Pons (tissue), 1 donor: ENCODE results near the gene EFCAB11.

Experiments used
- DNase-seq: peaks from one replicate; pipeline ENCODE4 v3.0.0-alpha.2; 2016; ENCODE audit warnings: low spot score

Gene EFCAB11

GRCh38 chr14:89866458-89866857 lies 88.1 kb downstream of the EFCAB11 start:
- no peak for DNase-seq

DNA sequence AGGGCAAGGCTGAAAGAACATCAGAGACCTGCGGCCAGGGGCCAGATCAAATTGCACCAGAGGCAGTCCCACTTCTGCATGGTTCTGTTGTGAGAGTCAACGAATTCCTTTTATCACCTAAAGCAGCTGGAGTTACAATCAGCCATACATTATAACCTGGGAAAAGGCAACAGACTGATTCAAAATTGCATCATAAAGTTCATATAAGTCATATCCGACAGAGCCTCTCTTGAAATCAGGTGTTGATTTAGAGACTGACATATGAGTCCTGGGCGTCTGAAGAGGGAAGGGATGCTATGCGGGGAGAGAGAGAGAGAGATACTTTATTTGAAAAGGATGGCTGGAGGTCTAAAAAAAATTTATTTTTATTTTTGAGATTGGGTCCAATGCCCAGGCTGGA lies 89.4 kb downstream of the EFCAB11 start:
- no peak for DNase-seq

- DNase-seq: no peak
These were observed 91.7 kb downstream of the EFCAB11 start for GRCh38 chr14:89862856-89863255.

GRCh38 chr14:89861630-89862029 lies 92.9 kb downstream of the EFCAB11 start:
- DNase-seq: no peak

DNA sequence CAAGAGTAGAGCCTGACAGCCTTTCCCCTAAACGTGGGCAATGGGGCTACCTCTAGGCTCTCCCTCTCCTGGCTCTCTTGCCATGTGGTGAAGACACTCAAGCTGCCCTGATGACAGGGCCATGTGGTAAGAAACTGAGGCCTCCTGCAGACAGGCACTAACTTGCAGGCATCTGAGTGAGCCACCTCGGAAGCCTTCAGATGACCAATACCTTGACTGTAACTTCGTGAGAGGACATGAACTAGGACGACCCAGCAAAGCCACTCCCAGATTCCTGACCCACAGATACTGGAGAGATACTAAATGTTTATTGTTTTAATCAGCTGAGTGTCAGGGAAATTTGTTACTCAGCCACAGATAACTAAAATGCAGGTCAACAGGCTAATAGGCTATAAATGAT lies 96.4 kb downstream of the EFCAB11 start:
- no peak for DNase-seq

GRCh38 chr14:89856871-89857345 lies 97.6 kb downstream of the EFCAB11 start:
- no peak for DNase-seq

DNA sequence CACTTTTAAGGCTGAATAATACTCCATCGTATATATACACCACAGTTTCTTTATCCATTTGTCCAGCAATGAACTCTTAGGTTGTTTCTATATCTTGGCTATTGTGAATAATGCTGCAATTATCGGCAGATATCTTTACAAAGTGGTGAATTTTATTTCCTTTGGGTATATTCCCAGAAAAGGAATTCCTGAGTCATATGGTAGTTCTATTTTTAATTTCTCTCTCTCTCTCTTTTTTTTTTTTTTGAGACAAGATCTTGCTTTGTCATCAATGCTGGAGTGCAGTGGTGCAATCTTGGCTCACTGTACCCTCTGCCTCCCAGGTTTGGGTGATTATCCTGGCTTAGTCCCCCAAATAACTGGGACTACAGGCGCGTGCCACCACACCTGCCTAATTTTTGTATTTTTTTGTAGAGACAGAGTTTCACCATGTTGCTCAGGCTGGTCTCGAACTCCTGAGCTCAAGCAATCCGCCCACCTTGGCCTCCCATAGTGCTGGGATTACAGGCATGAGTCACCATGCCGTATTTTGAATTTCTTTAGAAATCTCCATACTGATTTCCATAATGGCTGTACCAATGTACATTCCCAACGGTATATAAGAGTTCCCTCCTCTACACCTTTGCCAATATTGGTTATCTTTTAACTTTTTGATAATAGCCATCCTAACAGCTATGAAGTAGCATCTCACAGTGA lies 98.4 kb downstream of the EFCAB11 start:
- no peak for DNase-seq

DNA sequence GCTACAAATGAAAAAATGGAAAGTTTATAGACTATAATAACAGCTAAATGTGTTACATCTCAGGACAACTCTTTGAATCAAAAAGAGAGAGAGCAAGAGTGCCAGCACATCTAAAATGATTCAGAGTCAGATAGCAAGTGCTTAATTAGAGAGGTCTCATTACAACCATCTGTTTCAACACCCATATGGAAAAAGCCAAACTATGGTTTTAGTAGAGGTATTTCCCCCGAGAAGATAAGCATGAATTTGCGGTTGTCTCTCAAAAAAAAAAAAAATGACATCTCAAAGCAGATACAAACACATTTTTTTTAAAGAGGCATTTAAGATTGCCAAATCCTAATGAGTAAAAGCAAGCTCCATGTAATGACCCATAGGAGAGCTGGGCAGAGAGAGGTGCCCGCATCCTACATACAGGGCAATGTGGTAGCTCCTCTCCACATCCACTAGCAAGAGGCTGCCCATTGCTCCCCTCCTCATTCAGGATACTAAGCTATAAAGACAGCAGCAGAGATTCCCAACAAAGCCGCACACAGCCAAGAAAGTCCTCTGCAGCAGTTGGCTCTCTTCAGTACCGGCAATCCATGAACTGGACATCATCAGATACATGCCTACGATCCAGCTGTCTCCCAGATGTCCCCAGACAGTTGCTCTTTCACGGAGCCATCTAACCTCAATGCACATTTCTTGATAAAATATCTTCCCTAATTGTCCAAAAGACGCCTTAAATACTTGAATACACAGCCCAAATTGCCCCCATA lies 100.4 kb downstream of the EFCAB11 start:
- no peak for DNase-seq

GRCh38 chr14:89851106-89851505 lies 103.4 kb downstream of the EFCAB11 start:
- no peak for DNase-seq

- no peak for DNase-seq
These were observed 104.6 kb downstream of the EFCAB11 start for GRCh38 chr14:89849931-89850330.

- peak; percentile 6 for DNase-seq
These were observed 106.4 kb downstream of the EFCAB11 start for GRCh38 chr14:89848165-89848564.

GRCh38 chr14:89845346-89845745 lies 109.2 kb downstream of the EFCAB11 start:
- no peak for DNase-seq

- DNase-seq: no peak
These were observed 110.0 kb downstream of the EFCAB11 start for GRCh38 chr14:89844508-89844907.

DNA sequence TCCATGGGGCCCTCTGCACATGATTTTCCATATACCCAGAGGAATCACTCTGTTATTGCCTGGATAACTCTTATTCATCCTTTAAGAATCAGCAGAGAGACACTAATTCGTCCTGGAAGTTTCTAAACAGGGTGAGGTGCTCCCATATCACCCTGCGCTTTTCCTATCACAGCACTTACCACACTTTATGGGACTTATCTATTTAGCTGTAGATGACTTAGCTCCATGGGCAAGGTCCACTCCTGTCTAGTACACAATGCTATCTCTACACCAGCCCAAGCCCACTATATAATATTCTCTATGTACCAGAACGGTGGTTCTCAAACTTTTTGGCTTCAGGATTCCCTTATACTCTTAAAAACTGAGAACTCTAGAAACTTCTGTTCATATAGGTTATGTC lies 111.7 kb downstream of the EFCAB11 start:
- no peak for DNase-seq

GRCh38 chr14:89841851-89842250 lies 112.7 kb downstream of the EFCAB11 start:
- no peak for DNase-seq

DNA sequence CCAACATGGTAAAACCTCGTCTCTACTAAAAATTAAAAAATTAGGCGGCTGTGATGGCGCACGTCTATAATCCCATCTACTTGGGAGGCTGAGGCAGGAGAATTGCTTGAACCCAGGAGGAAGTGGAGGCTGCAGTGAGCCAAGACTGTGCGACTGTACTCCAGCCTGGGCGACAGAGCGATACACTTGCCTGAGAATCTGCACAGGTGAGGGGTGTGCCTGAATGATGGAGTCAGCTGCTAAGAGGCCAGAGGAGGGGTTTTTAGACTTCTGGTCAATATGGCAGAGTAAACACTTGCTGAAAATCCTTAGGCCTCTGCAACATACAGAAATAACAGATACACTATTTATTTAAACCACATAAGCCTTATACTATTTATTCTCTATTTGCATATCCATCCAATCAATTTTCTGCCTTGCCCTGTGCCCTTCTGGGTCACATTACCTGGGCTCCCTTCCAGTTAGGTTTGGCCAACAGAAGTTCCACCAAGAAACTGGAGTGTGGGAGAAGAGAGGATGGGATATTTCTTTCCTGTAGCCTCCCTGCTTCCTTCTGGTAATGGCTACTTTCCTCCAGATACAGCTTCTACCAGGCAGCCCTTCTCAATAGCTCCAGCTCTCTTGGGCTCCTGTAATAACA lies 117.6 kb downstream of the EFCAB11 start:
- no peak for DNase-seq

DNA sequence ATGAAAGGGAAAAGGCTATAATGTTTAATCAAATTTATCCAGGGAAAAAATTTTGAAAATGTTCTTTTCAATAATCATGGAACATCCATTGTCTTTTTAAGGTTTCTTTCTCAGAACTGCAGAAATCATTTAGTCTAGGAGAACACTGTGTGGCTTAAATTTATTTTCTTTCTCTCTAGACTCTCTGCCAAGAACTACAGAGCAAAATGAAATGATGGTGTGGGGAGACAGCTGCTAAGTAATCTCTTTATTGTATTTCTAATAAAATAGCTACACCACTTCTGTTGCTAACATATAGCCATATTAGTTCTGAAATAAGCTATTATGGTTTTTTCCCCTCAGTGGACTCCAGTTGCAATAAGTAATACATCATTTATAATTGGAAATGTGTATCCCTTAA lies 120.9 kb downstream of the EFCAB11 start:
- DNase-seq: no peak

GRCh38 chr14:89833120-89833532 lies 121.4 kb downstream of the EFCAB11 start:
- no peak for DNase-seq

GRCh38 chr14:89828471-89829165 lies 125.9 kb downstream of the EFCAB11 start:
- DNase-seq: no peak

DNA sequence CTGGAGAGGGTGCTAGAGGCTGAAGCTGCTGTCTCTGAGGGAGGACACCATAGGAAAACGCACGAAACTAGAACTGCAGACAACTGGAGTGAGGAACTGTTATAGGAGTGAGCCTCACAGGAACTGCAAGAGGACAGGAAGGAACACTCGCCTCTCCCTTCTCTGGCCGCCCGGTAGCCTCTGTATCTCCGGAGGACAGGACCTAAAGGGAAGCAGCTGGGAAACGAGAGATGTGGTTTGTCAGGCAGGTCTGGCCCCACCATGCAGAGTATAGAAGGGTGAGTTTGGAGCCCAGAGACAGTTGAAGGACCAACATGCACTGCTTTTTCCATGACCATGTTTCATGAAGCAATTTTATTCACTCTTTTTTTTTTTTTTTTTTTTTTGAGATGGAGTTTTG lies 127.3 kb downstream of the EFCAB11 start:
- DNase-seq: no peak

GRCh38 chr14:89826596-89826995 lies 127.9 kb downstream of the EFCAB11 start:
- DNase-seq: no peak

DNA sequence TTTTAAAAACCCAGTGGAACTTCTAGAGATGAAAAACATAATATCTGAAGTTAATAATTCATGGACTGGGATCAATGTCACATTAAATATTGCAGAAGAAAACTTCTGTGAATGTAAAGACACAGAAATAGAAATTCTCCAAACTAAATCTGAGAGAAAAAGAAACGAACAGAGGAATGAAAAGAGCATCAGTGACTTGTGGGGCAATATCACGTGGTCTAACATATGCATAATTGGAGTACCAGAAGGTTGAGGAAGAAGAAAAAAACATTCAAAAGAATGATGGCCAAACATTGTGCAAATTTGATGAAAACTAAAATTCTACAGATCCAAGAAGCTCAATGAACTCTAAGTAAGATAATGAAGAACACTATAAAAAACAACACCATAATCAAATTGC lies 130.8 kb downstream of the EFCAB11 start:
- no peak for DNase-seq
